ENCODE results near the gene LAT. TPM values are rescaled to one million over a fixed set of nuclear protein-coding genes. Genes with fewer than 3 reads are reported as not detected.
"Not testable (repeated sequence)": the region's sequence is repeated elsewhere in the genome, so short reads cannot be mapped to it uniquely, and the experiment has no call there.

LAT gene
- total RNA-seq, 1 donor from 2014 or later = 8.5 TPM

GRCh38 chr16:28958216-28958615, 26.6 kb upstream of the LAT start:
- Mint-ChIP-seq H3K36me3 (peaks cover 22% of the 10 kb centered on the region), H3K27ac (no peak overlapping the region), H3K4me1 (ENCODE audit: unreplicated experiment) (no peaks in the 10 kb centered on the region), H3K4me3 (no peak overlapping the region), H3K27me3 (no peaks in the 10 kb centered on the region), H3K9me3 (no peaks in the 10 kb centered on the region)
- TF ChIP-seq CTCF (conservative IDR thresholded peaks at IDR 0.05) = no peak
- no peak for DNase-seq (ENCODE audit: extremely low spot score, unreplicated experiment)

- Mint-ChIP-seq H3K4me3 (no peak overlapping the region), H3K36me3 (peaks cover 22% of the 10 kb centered on the region), H3K4me1 (ENCODE audit: unreplicated experiment) (no peaks in the 10 kb centered on the region), H3K27ac (no peak overlapping the region), H3K9me3 (no peaks in the 10 kb centered on the region), H3K27me3 (no peaks in the 10 kb centered on the region)
- DNase-seq (ENCODE audit: extremely low spot score, unreplicated experiment) = no peak
- no peak for TF ChIP-seq CTCF (conservative IDR thresholded peaks at IDR 0.05)
Observed at GRCh38 chr16:28958836-28959235, 26.0 kb upstream of the LAT start.

GRCh38 chr16:28964072-28964471, 20.8 kb upstream of the LAT start:
- H3K27me3 Mint-ChIP-seq = no peaks in the 10 kb centered on the region
- H3K4me1 Mint-ChIP-seq (ENCODE audit: unreplicated experiment) = no peaks in the 10 kb centered on the region
- no peak overlapping the region for H3K4me3 Mint-ChIP-seq
- no peak overlapping the region for H3K27ac Mint-ChIP-seq
- TF ChIP-seq CTCF (conservative IDR thresholded peaks at IDR 0.05) = no peak
- DNase-seq (ENCODE audit: extremely low spot score, unreplicated experiment) = no peak
- H3K9me3 Mint-ChIP-seq = no peaks in the 10 kb centered on the region
- H3K36me3 Mint-ChIP-seq = peaks cover 9% of the 10 kb centered on the region

GRCh38 chr16:28964496-28964895, 20.4 kb upstream of the LAT start:
- Mint-ChIP-seq H3K4me1 (ENCODE audit: unreplicated experiment) (no peaks in the 10 kb centered on the region), H3K27ac (no peak overlapping the region), H3K9me3 (no peaks in the 10 kb centered on the region), H3K27me3 (no peaks in the 10 kb centered on the region), H3K4me3 (no peak overlapping the region), H3K36me3 (peaks cover 9% of the 10 kb centered on the region)
- TF ChIP-seq CTCF (conservative IDR thresholded peaks at IDR 0.05) = no peak
- no peak for DNase-seq (ENCODE audit: extremely low spot score, unreplicated experiment)

GRCh38 chr16:28967156-28967555, 17.7 kb upstream of the LAT start:
- H3K36me3 Mint-ChIP-seq = peaks cover 3% of the 10 kb centered on the region
- no peak for DNase-seq (ENCODE audit: extremely low spot score, unreplicated experiment)
- H3K27ac Mint-ChIP-seq = no peak overlapping the region
- H3K27me3 Mint-ChIP-seq = no peaks in the 10 kb centered on the region
- H3K4me1 Mint-ChIP-seq (ENCODE audit: unreplicated experiment) = no peaks in the 10 kb centered on the region
- H3K9me3 Mint-ChIP-seq = no peaks in the 10 kb centered on the region
- H3K4me3 Mint-ChIP-seq = no peak overlapping the region
- TF ChIP-seq CTCF (conservative IDR thresholded peaks at IDR 0.05) = no peak

GRCh38 chr16:28969696-28970095, 15.2 kb upstream of the LAT start:
- H3K27me3 Mint-ChIP-seq; DNase-seq (ENCODE audit: extremely low spot score, unreplicated experiment); H3K9me3 Mint-ChIP-seq; H3K4me1 Mint-ChIP-seq (ENCODE audit: unreplicated experiment); H3K27ac Mint-ChIP-seq; H3K36me3 Mint-ChIP-seq; H3K4me3 Mint-ChIP-seq: not testable (repeated sequence)
